IMR-90 (cell line): ENCODE data around the gene VCP.

Source experiments
- CEBPB ChIP-seq: IDR thresholded peaks from 2 replicates; pipeline ENCODE4 v1.6.1; 2012; ENCODE audit warnings: low read depth, low read length, improper control_type of control experiment
- FOS ChIP-seq: fragments of 150-350 bp; IDR thresholded peaks from 2 replicates; pipeline ENCODE4 v1.6.1; 2016; ENCODE audit warnings: low read depth, low read length
- POLR2A ChIP-seq: IDR thresholded peaks from 2 replicates; pipeline ENCODE4 v1.6.1; 2012; ENCODE audit warnings: mild to moderate bottlenecking, low read depth, low read length
- RAD21 ChIP-seq: IDR thresholded peaks from 2 replicates; pipeline ENCODE4 v1.6.1; 2012; ENCODE audit warnings: low read length, improper control_type of control experiment
- RFX5 ChIP-seq: IDR thresholded peaks from 2 replicates; pipeline ENCODE4 v1.8.0; 2012; ENCODE audit warnings: low read depth, mild to moderate bottlenecking, low read length, moderate library complexity
- TF ChIP-seq, protein P1 (sequence below): conservative IDR thresholded peaks from 2 replicates; pipeline ENCODE4 v1.5.1; 2012; ENCODE audit warnings: mild to moderate bottlenecking, low read depth, low read length, improper control_type of control experiment
- TF ChIP-seq, protein P2 (sequence below): fragments of 150-350 bp; IDR thresholded peaks from 2 replicates; pipeline ENCODE4 v1.6.1; 2016; ENCODE audit warnings: low read depth, mild to moderate bottlenecking, low read length, moderate library complexity, borderline replicate concordance

DNA sequence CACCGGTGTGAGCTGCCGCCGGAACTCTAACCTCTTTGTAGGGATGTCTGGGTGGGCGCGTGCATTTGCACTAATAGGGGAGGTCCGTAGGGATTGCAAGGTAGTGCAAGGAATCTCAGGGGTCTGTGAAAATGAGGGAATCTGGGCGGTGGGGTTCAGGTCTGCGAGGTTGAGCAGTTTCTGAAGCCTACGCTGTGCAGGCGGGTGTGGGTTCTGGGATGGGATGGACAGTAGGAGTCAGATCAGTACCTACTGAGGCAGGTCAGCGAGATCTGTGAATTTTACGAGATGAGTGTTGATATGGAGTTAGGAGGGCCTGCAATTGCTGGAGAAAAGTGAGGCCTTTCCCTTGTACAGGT is 44.1 kb upstream of the VCP start:
- TF ChIP-seq, protein P1, sequence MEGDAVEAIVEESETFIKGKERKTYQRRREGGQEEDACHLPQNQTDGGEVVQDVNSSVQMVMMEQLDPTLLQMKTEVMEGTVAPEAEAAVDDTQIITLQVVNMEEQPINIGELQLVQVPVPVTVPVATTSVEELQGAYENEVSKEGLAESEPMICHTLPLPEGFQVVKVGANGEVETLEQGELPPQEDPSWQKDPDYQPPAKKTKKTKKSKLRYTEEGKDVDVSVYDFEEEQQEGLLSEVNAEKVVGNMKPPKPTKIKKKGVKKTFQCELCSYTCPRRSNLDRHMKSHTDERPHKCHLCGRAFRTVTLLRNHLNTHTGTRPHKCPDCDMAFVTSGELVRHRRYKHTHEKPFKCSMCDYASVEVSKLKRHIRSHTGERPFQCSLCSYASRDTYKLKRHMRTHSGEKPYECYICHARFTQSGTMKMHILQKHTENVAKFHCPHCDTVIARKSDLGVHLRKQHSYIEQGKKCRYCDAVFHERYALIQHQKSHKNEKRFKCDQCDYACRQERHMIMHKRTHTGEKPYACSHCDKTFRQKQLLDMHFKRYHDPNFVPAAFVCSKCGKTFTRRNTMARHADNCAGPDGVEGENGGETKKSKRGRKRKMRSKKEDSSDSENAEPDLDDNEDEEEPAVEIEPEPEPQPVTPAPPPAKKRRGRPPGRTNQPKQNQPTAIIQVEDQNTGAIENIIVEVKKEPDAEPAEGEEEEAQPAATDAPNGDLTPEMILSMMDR = no peak
- TF ChIP-seq POLR2A = no peak
- no peak for TF ChIP-seq RAD21
- no peak for TF ChIP-seq RFX5
- TF ChIP-seq FOS = no peak
- TF ChIP-seq CEBPB = no peak
- TF ChIP-seq, protein P2, sequence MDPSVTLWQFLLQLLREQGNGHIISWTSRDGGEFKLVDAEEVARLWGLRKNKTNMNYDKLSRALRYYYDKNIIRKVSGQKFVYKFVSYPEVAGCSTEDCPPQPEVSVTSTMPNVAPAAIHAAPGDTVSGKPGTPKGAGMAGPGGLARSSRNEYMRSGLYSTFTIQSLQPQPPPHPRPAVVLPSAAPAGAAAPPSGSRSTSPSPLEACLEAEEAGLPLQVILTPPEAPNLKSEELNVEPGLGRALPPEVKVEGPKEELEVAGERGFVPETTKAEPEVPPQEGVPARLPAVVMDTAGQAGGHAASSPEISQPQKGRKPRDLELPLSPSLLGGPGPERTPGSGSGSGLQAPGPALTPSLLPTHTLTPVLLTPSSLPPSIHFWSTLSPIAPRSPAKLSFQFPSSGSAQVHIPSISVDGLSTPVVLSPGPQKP = no peak
